ENCODE data around the gene PLD1.

The PLD1 gene

GRCh38 chr3:171824824-171825221 lies 14.5 kb upstream of the PLD1 start:
- no peak overlapping the region for H3K4me3 ChIP-seq (ENCODE audit: severe bottlenecking)
- H3K36me3 ChIP-seq (ENCODE audit: low read depth), result no peaks in the 10 kb centered on the region
- TF ChIP-seq CTCF (IDR thresholded peaks at IDR 0.05; ENCODE audit: poor library complexity, severe bottlenecking), result no peak
- peak; percentile 68; the same call in 2 of the 3 replicates for ATAC-seq (ENCODE audit: low read depth)
- H3K4me1 ChIP-seq (ENCODE audit: insufficient read depth, poor library complexity, severe bottlenecking), result peaks cover 17% of the 10 kb centered on the region
- H3K27me3 ChIP-seq (ENCODE audit: insufficient read depth, poor library complexity, severe bottlenecking), result no peaks in the 10 kb centered on the region
- H3K27ac ChIP-seq (ENCODE audit: poor library complexity, severe bottlenecking), result peak overlapping the region; percentile 18
- H3K9me3 ChIP-seq (ENCODE audit: severe bottlenecking), result no peaks in the 10 kb centered on the region
- no peak for DNase-seq (ENCODE audit: low spot score)

GRCh38 chr3:171824116-171824515 lies 13.8 kb upstream of the PLD1 start:
- DNase-seq (ENCODE audit: low spot score) (no peak), ATAC-seq (ENCODE audit: low read depth) (no peak)
- Histone ChIP-seq H3K4me1 (ENCODE audit: insufficient read depth, poor library complexity, severe bottlenecking) (peaks cover 14% of the 10 kb centered on the region), H3K9me3 (ENCODE audit: severe bottlenecking) (no peaks in the 10 kb centered on the region), H3K4me3 (ENCODE audit: severe bottlenecking) (no peak overlapping the region), H3K27ac (ENCODE audit: poor library complexity, severe bottlenecking) (no peak overlapping the region), H3K27me3 (ENCODE audit: insufficient read depth, poor library complexity, severe bottlenecking) (no peaks in the 10 kb centered on the region), H3K36me3 (ENCODE audit: low read depth) (no peaks in the 10 kb centered on the region)
- no peak for TF ChIP-seq CTCF (IDR thresholded peaks at IDR 0.05; ENCODE audit: poor library complexity, severe bottlenecking)

GRCh38 chr3:171822431-171823106 lies 12.3 kb upstream of the PLD1 start:
- H3K9me3 ChIP-seq (ENCODE audit: severe bottlenecking), result no peaks in the 10 kb centered on the region
- no peak overlapping the region for H3K4me3 ChIP-seq (ENCODE audit: severe bottlenecking)
- no peak for DNase-seq (ENCODE audit: low spot score)
- no peak for TF ChIP-seq CTCF (IDR thresholded peaks at IDR 0.05; ENCODE audit: poor library complexity, severe bottlenecking)
- no peaks in the 10 kb centered on the region for H3K36me3 ChIP-seq (ENCODE audit: low read depth)
- no peak overlapping the region for H3K27ac ChIP-seq (ENCODE audit: poor library complexity, severe bottlenecking)
- H3K27me3 ChIP-seq (ENCODE audit: insufficient read depth, poor library complexity, severe bottlenecking), result no peaks in the 10 kb centered on the region
- peaks cover 14% of the 10 kb centered on the region for H3K4me1 ChIP-seq (ENCODE audit: insufficient read depth, poor library complexity, severe bottlenecking)
- no peak for ATAC-seq (ENCODE audit: low read depth)

- no peaks in the 10 kb centered on the region for H3K9me3 ChIP-seq (ENCODE audit: severe bottlenecking)
- H3K36me3 ChIP-seq (ENCODE audit: low read depth), result no peaks in the 10 kb centered on the region
- peaks cover 14% of the 10 kb centered on the region for H3K4me1 ChIP-seq (ENCODE audit: insufficient read depth, poor library complexity, severe bottlenecking)
- DNase-seq (ENCODE audit: low spot score) (no peak), ATAC-seq (ENCODE audit: low read depth) (no peak)
- H3K27me3 ChIP-seq (ENCODE audit: insufficient read depth, poor library complexity, severe bottlenecking), result no peaks in the 10 kb centered on the region
- H3K27ac ChIP-seq (ENCODE audit: poor library complexity, severe bottlenecking), result no peak overlapping the region
- no peak overlapping the region for H3K4me3 ChIP-seq (ENCODE audit: severe bottlenecking)
- no peak for TF ChIP-seq CTCF (IDR thresholded peaks at IDR 0.05; ENCODE audit: poor library complexity, severe bottlenecking)
These were observed 11.6 kb upstream of the PLD1 start for GRCh38 chr3:171821778-171822358.

- Histone ChIP-seq H3K27ac (ENCODE audit: poor library complexity, severe bottlenecking) (no peak overlapping the region), H3K27me3 (ENCODE audit: insufficient read depth, poor library complexity, severe bottlenecking) (no peaks in the 10 kb centered on the region), H3K4me3 (ENCODE audit: severe bottlenecking) (no peak overlapping the region), H3K4me1 (ENCODE audit: insufficient read depth, poor library complexity, severe bottlenecking) (peaks cover 14% of the 10 kb centered on the region), H3K36me3 (ENCODE audit: low read depth) (no peaks in the 10 kb centered on the region), H3K9me3 (ENCODE audit: severe bottlenecking) (no peaks in the 10 kb centered on the region)
- DNase-seq (ENCODE audit: low spot score) (no peak), ATAC-seq (ENCODE audit: low read depth) (no peak)
- no peak for TF ChIP-seq CTCF (IDR thresholded peaks at IDR 0.05; ENCODE audit: poor library complexity, severe bottlenecking)
These were observed 10.8 kb upstream of the PLD1 start for GRCh38 chr3:171821044-171821443.
